HEK293 (cell line): Measurements from ENCODE around the gene TSR3.

Source experiments
- CTCF ChIP-seq: fragments of 450-650 bp; formaldehyde crosslinking; IDR thresholded peaks from 2 replicates; pipeline ENCODE4 v1.5.1; 2016; ENCODE audit warnings: missing biosample characterization, missing genetic modification characterization
- HOXA7 ChIP-seq: sonication (generic); formaldehyde crosslinking; IDR thresholded peaks from 2 replicates; pipeline ENCODE4 v1.8.1; 2022; ENCODE audit warnings: missing genetic modification reagents, borderline replicate concordance
- ZNF214 ChIP-seq: fragments of 450-650 bp; formaldehyde crosslinking; IDR thresholded peaks from 2 replicates; pipeline ENCODE4 v1.5.1; 2017; ENCODE audit warnings: missing biosample characterization, mild to moderate bottlenecking, missing genetic modification characterization, borderline replicate concordance
- ZNF274 ChIP-seq, 2 experiments: fragments of 200-500 bp in 1 of 2; fragments of 450-650 bp in 1 of 2; sonication (Bioruptor generic) in 1 of 2; formaldehyde crosslinking in 1 of 2; IDR thresholded peaks; 2 replicates each; pipeline versions ENCODE4 v1.5.1 to v1.6.1; 2014 to 2016; ENCODE audit warnings: borderline replicate concordance in 1 of 2, inconsistent platforms in 1 of 2, low read length in 1 of 2, missing biosample characterization in 1 of 2, missing genetic modification characterization in 1 of 2
- ZNF302 ChIP-seq: fragments of 450-650 bp; formaldehyde crosslinking; IDR thresholded peaks from 2 replicates; pipeline ENCODE4 v1.5.1; 2016; ENCODE audit warnings: missing biosample characterization, missing genetic modification characterization, low read depth
- ZNF423 ChIP-seq: fragments of 450-650 bp; formaldehyde crosslinking; IDR thresholded peaks from 2 replicates; pipeline ENCODE4 v1.5.1; 2016; ENCODE audit warnings: missing biosample characterization, missing genetic modification characterization

GRCh38 chr16:1347962-1348361, 3.7 kb downstream of the TSR3 start:
- TF ChIP-seq CTCF (no peak), ZNF274 (IDR thresholded peaks at IDR 0.05; ENCODE audit: low read length) (no peak), ZNF274 (tag by site-specific recombination; IDR thresholded peaks at IDR 0.05; ENCODE audit: borderline replicate concordance) (no peak), HOXA7 (CRISPR knock-in tag) (no peak), ZNF302 (tag by site-specific recombination) (no peak), ZNF423 (tag by site-specific recombination) (no peak), ZNF214 (no peak)
